Measurements from ENCODE around the gene MYH3.
A peak's percentile ranks its signal among the peaks of the same experiment; 100 is the strongest.
"Not testable (repeated sequence)": the region's sequence is repeated elsewhere in the genome, so short reads cannot be mapped to it uniquely, and the experiment has no call there.

MYH3 gene

GRCh38 chr17:10698096-10698818 lies 41.1 kb upstream of the MYH3 start:
- Histone ChIP-seq H3K4me3 (ENCODE audit: insufficient read depth in 1 of 2, low read depth in 1 of 2, low read length in 2 of 2) (peak overlapping the region; percentile 97 to 98), H2AK5ac (ENCODE audit: low read length, severe bottlenecking) (no peak overlapping the region), H3K27ac (ENCODE audit: low read length, poor library complexity, severe bottlenecking) (peak overlapping the region; percentile 82), H2BK12ac (ENCODE audit: low read length in 2 of 2) (no peak overlapping the region), H3K9ac (ENCODE audit: low read length) (peak overlapping the region; percentile 96), H3K4me2 (ENCODE audit: low read length, poor library complexity, severe bottlenecking) (peak overlapping the region; percentile 71), H3K27me3 (ENCODE audit: control insufficient read depth in 1 of 2, insufficient read depth in 1 of 2, low read length in 2 of 2) (no peaks in the 10 kb centered on the region), H4K8ac (ENCODE audit: low read length) (no peak overlapping the region), H3K4ac (ENCODE audit: low read depth in 1 of 2, low read length in 2 of 2) (no peak overlapping the region), H3K23ac (ENCODE audit: low read length in 2 of 2) (no peak overlapping the region), H3K18ac (ENCODE audit: low read depth in 1 of 2, low read length in 2 of 2) (no peak overlapping the region), H4K91ac (ENCODE audit: low read length) (no peak overlapping the region), H3K4me1 (ENCODE audit: control insufficient read depth, insufficient read depth, low read depth, low read length) (peaks cover 9% of the 10 kb centered on the region), H2BK120ac (ENCODE audit: low read depth, low read length) (no peak overlapping the region), H2BK15ac (ENCODE audit: low read depth, poor library complexity, severe bottlenecking) (no peak overlapping the region), H2BK5ac (ENCODE audit: low read depth, low read length, poor library complexity, severe bottlenecking) (no peak overlapping the region), H3K36me3 (ENCODE audit: control insufficient read depth in 1 of 2, insufficient read depth in 2 of 2, low read depth in 1 of 2, low read length in 2 of 2) (peaks cover 4 to 21% of the 10 kb centered on the region in 2 experiments), H3K14ac (ENCODE audit: low read length in 2 of 2) (no peak overlapping the region), H3K9me3 (ENCODE audit: control insufficient read depth, low read length) (no peaks in the 10 kb centered on the region), H2AFZ (ENCODE audit: low read depth, low read length) (no peak overlapping the region), H3K79me1 (replicated peaks; ENCODE audit: low read length, poor library complexity, severe bottlenecking) (peaks cover 9% of the 10 kb centered on the region)
- peak; percentile 39 for DNase-seq
- 50% methylated on average over 10 of the region's 18 CpGs for WGBS

DNA sequence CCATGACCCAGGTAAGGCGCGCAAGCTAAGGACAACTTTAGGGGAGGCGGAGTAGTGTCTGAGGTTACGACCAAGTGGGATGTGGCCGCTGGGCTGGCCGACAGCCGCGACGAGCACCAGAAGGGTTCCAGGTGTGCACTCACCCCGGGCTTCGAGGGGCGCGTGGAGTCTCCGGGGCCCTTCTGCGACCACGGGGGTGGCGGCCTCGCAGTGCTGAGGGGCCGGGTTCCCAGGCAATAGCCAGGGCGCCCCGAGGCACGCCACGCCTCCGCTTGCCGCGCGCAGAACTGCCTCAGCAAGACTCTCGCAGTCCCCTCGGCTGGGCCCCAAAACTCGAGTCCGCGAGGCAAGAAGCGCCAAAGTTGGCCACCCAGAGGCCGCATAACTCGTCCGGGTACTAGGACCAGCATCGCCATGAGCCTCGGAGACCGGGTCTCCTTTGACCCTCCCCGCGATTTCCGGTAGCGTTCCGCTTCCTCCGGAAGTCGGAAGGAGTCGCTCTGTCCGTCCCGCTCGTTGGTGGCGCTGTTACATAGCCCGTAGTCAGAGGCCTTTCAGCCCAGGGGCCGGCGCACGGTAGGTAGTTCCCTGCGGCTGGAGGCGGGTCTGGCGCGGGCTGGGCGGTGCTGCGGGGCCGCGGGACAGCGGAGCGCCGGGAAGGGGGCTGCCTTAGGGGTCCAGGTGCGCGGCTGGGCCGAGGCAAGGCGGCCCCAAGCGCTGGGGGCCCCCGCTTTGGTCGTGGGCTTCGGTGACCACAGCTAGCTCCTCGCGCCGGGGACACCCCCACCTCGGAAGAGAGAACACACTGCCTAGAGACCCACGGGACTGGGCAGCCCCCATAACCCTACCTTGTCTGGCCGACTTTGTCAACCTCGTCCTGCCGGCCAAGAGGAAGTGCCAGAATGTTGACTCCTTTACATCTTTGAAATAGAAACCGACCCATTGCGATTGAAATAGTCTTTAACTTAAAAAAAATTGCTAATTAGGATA lies 40.3 kb upstream of the MYH3 start, which contains the start of the genes ADPRM and SCO1:
ADPRM (plus strand) TSS at position 503 of the 990 bp plus-strand sequence. CDS start 7,333 bp downstream, outside the sequence.
SCO1 (minus strand) TSS at position 442 of the 990 bp plus-strand sequence; CDS start at position 416, 26 bp downstream.
- peak within 1 kb of the TSS; percentile 82 for H3K27ac ChIP-seq (ENCODE audit: low read length, poor library complexity, severe bottlenecking)
- under 1% methylated on average over 71 of the region's 84 CpGs for WGBS
- H3K27me3 ChIP-seq (ENCODE audit: control insufficient read depth in 1 of 2, insufficient read depth in 1 of 2, low read length in 2 of 2): no peaks in the 10 kb centered on the region
- peak within 1 kb of the TSS; percentile 94 for H4K8ac ChIP-seq (ENCODE audit: low read length)
- peak within 1 kb of the TSS; percentile 86 for H2BK5ac ChIP-seq (ENCODE audit: low read depth, low read length, poor library complexity, severe bottlenecking)
- H2AFZ ChIP-seq (ENCODE audit: low read depth, low read length): peak within 1 kb of the TSS; percentile 79
- peaks cover 9% of the 10 kb centered on the region for H3K4me1 ChIP-seq (ENCODE audit: control insufficient read depth, insufficient read depth, low read depth, low read length)
- no peak within 1 kb of the TSS for H2BK12ac ChIP-seq (ENCODE audit: low read length in 2 of 2)
- H3K36me3 ChIP-seq (ENCODE audit: control insufficient read depth in 1 of 2, insufficient read depth in 2 of 2, low read depth in 1 of 2, low read length in 2 of 2): peaks cover 7 to 30% of the 10 kb centered on the region in 2 experiments
- H3K4me3 ChIP-seq (ENCODE audit: insufficient read depth in 1 of 2, low read depth in 1 of 2, low read length in 2 of 2): peak within 1 kb of the TSS; percentile 97 to 98
- DNase-seq: peak; percentile 96
- H3K14ac ChIP-seq (ENCODE audit: low read length in 2 of 2): peak within 1 kb of the TSS in 1 of 2 experiments; percentile 68
- no peaks in the 10 kb centered on the region for H3K9me3 ChIP-seq (ENCODE audit: control insufficient read depth, low read length)
- peak within 1 kb of the TSS; percentile 69 for H2BK15ac ChIP-seq (ENCODE audit: low read depth, poor library complexity, severe bottlenecking)
- H2BK120ac ChIP-seq (ENCODE audit: low read depth, low read length): peak within 1 kb of the TSS; percentile 83
- no peak within 1 kb of the TSS for H2AK5ac ChIP-seq (ENCODE audit: low read length, severe bottlenecking)
- peaks cover 14% of the 10 kb centered on the region for H3K79me1 ChIP-seq (replicated peaks; ENCODE audit: low read length, poor library complexity, severe bottlenecking)
- peak within 1 kb of the TSS in 1 of 2 experiments; percentile 23 for H3K23ac ChIP-seq (ENCODE audit: low read length in 2 of 2)
- H3K18ac ChIP-seq (ENCODE audit: low read depth in 1 of 2, low read length in 2 of 2): peak within 1 kb of the TSS; percentile 96 to 98
- H3K9ac ChIP-seq (ENCODE audit: low read length): peak within 1 kb of the TSS; percentile 96
- peak within 1 kb of the TSS; percentile 92 to 94 for H3K4ac ChIP-seq (ENCODE audit: low read depth in 1 of 2, low read length in 2 of 2)
- peak within 1 kb of the TSS; percentile 90 for H4K91ac ChIP-seq (ENCODE audit: low read length)
- peak within 1 kb of the TSS; percentile 89 for H3K4me2 ChIP-seq (ENCODE audit: low read length, poor library complexity, severe bottlenecking)

GRCh38 chr17:10695875-10696407 lies 38.8 kb upstream of the MYH3 start:
- H3K27me3 ChIP-seq (ENCODE audit: control insufficient read depth in 1 of 2, insufficient read depth in 1 of 2, low read length in 2 of 2); H2AFZ ChIP-seq (ENCODE audit: low read depth, low read length); H3K18ac ChIP-seq (ENCODE audit: low read depth in 1 of 2, low read length in 2 of 2); H4K91ac ChIP-seq (ENCODE audit: low read length); H3K23ac ChIP-seq (ENCODE audit: low read length in 2 of 2); H2BK12ac ChIP-seq (ENCODE audit: low read length in 2 of 2); H4K8ac ChIP-seq (ENCODE audit: low read length); H2BK120ac ChIP-seq (ENCODE audit: low read depth, low read length); H3K27ac ChIP-seq (ENCODE audit: low read length, poor library complexity, severe bottlenecking); H2AK5ac ChIP-seq (ENCODE audit: low read length, severe bottlenecking); H2BK15ac ChIP-seq (ENCODE audit: low read depth, poor library complexity, severe bottlenecking); DNase-seq; H3K4me1 ChIP-seq (ENCODE audit: control insufficient read depth, insufficient read depth, low read depth, low read length); H2BK5ac ChIP-seq (ENCODE audit: low read depth, low read length, poor library complexity, severe bottlenecking); H3K4ac ChIP-seq (ENCODE audit: low read depth in 1 of 2, low read length in 2 of 2); H3K14ac ChIP-seq (ENCODE audit: low read length in 2 of 2); H3K9me3 ChIP-seq (ENCODE audit: control insufficient read depth, low read length): not testable (repeated sequence)
- WGBS: 90% methylated on average over 17 of the region's 17 CpGs
- peak overlapping the region in 1 of 2 experiments; percentile 97 for H3K4me3 ChIP-seq (ENCODE audit: insufficient read depth in 1 of 2, low read depth in 1 of 2, low read length in 2 of 2)
- peak overlapping the region; percentile 89 for H3K4me2 ChIP-seq (ENCODE audit: low read length, poor library complexity, severe bottlenecking)
- H3K36me3 ChIP-seq (ENCODE audit: control insufficient read depth in 1 of 2, insufficient read depth in 2 of 2, low read depth in 1 of 2, low read length in 2 of 2): peaks cover 12 to 45% of the 10 kb centered on the region in 2 experiments
- H3K79me1 ChIP-seq (replicated peaks; ENCODE audit: low read length, poor library complexity, severe bottlenecking): peaks cover 11% of the 10 kb centered on the region
- H3K9ac ChIP-seq (ENCODE audit: low read length): peak overlapping the region; percentile 96

Measured in mesenchymal stem cell (in vitro differentiated cells and primary cell).